Liver (tissue), 9 donors: Measurements from ENCODE around the gene ARFIP1. TPM values are rescaled to one million over a fixed set of nuclear protein-coding genes. Genes with fewer than 3 reads are reported as not detected.

Experiments
- DNase-seq: peaks from one replicate; pipeline ENCODE4 v3.0.0-alpha.2; 2017; ENCODE audit warnings: low spot score
- H3K27ac ChIP-seq, 2 donors: one replicate each; pipeline ENCODE4 v1.7.0; 2013; ENCODE audit warnings: inconsistent platforms in 2 of 2, low read length in 2 of 2, control low read depth in 1 of 2, low read depth in 1 of 2, mild to moderate bottlenecking in 1 of 2
- H3K27me3 ChIP-seq, 4 donors: one replicate each; pipeline versions ENCODE4 v1.6.1 to v1.7.0; 2013; ENCODE audit warnings: low read length in 3 of 4, inconsistent platforms in 1 of 4, mild to moderate bottlenecking in 1 of 4, moderate library complexity in 1 of 4; ENCODE audit not compliant: control insufficient read depth in 4 of 4, insufficient read depth in 4 of 4
- H3K36me3 ChIP-seq, 4 donors: one replicate each; pipeline versions ENCODE4 v1.6.1 to v1.7.0; 2013; ENCODE audit warnings: low read length in 3 of 4, mild to moderate bottlenecking in 3 of 4, low read depth in 1 of 4, moderate library complexity in 1 of 4; ENCODE audit not compliant: control insufficient read depth in 4 of 4, insufficient read depth in 3 of 4
- H3K4me1 ChIP-seq, 4 donors: one replicate each; pipeline versions ENCODE4 v1.6.1 to v1.7.0; 2013; ENCODE audit warnings: low read length in 3 of 4, mild to moderate bottlenecking in 3 of 4, moderate library complexity in 1 of 4; ENCODE audit not compliant: control insufficient read depth in 4 of 4, insufficient read depth in 4 of 4
- H3K4me3 ChIP-seq, 3 donors: one replicate each; pipeline versions ENCODE4 v1.6.1 to v1.7.0; 2013; ENCODE audit warnings: low read length in 3 of 3, control low read depth in 1 of 3, low read depth in 1 of 3, mild to moderate bottlenecking in 1 of 3
- H3K9ac ChIP-seq, 2 donors: one replicate each; pipeline ENCODE4 v1.7.0; 2013; ENCODE audit warnings: low read length in 2 of 2, mild to moderate bottlenecking in 2 of 2, moderate library complexity in 2 of 2, control low read depth in 1 of 2, low read depth in 1 of 2
- H3K9me3 ChIP-seq, 4 donors: one replicate each; pipeline versions ENCODE4 v1.6.1 to v1.7.0; 2013; ENCODE audit warnings: low read length in 3 of 4; ENCODE audit not compliant: control insufficient read depth in 4 of 4
- EGR1 ChIP-seq, 2 donors: IDR thresholded peaks; 2 replicates each; pipeline ENCODE4 v1.6.1; 2016 to 2018; ENCODE audit warnings: antibody characterized with exemption in 2 of 2, low read depth in 2 of 2
- FOXA2 ChIP-seq: IDR thresholded peaks from 2 replicates; pipeline ENCODE4 v1.6.1; 2016; ENCODE audit warnings: antibody characterized with exemption
- GABPA ChIP-seq, 2 donors: IDR thresholded peaks in 1 of 2; conservative IDR thresholded peaks in 1 of 2; 2 replicates each; pipeline ENCODE4 v1.6.1; 2016; ENCODE audit warnings: antibody characterized with exemption in 2 of 2, mild to moderate bottlenecking in 1 of 2, moderate library complexity in 1 of 2
- HNF4A ChIP-seq, 2 donors: conservative IDR thresholded peaks; 2 replicates each; pipeline ENCODE4 v1.6.1; 2016; ENCODE audit warnings: antibody characterized with exemption in 2 of 2, mild to moderate bottlenecking in 2 of 2
- HNF4G ChIP-seq: IDR thresholded peaks from 2 replicates; pipeline ENCODE4 v1.6.1; 2016; ENCODE audit warnings: antibody characterized with exemption
- JUND ChIP-seq, 2 donors: IDR thresholded peaks; 2 replicates each; pipeline ENCODE4 v1.6.1; 2016; ENCODE audit warnings: antibody characterized with exemption in 2 of 2
- NR2F2 ChIP-seq: IDR thresholded peaks from 2 replicates; pipeline ENCODE4 v1.6.1; 2016; ENCODE audit warnings: antibody characterized with exemption
- RAD21 ChIP-seq, 2 donors: IDR thresholded peaks; 2 replicates each; pipeline ENCODE4 v1.6.1; 2016; ENCODE audit warnings: antibody characterized with exemption in 2 of 2, mild to moderate bottlenecking in 2 of 2
- RXRA ChIP-seq, 2 donors: IDR thresholded peaks; 2 replicates each; pipeline ENCODE4 v1.6.1; 2017 to 2018; ENCODE audit warnings: antibody characterized with exemption in 2 of 2, mild to moderate bottlenecking in 1 of 2
- SP1 ChIP-seq: IDR thresholded peaks from 2 replicates; pipeline ENCODE4 v1.6.1; 2018; ENCODE audit warnings: antibody characterized with exemption, mild to moderate bottlenecking
- TAF1 ChIP-seq: conservative IDR thresholded peaks from 2 replicates; pipeline ENCODE4 v1.6.1; 2016; ENCODE audit warnings: antibody characterized with exemption, mild to moderate bottlenecking
- YY1 ChIP-seq: IDR thresholded peaks from 2 replicates; pipeline ENCODE4 v1.6.1; 2016; ENCODE audit warnings: antibody characterized with exemption, mild to moderate bottlenecking
- WGBS: extraction: QIAGEN DNeasy Blood & Tissue Kit; methylation state at CpG from one replicate; pipeline ENCODE4 v1.1.7; 2013; 5-methylcytosine and 5-hydroxymethylcytosine counted together
- polyA plus RNA-seq, 2 donors: library from polyadenylated mRNA; stranded (reverse) in 1 of 2; unstranded in 1 of 2; fragments of 200-250 nt in 1 of 2; fragments of >200 nt in 1 of 2; fragmentation: Nextera tagmentation in 1 of 2; extraction: Ambion mirVana in 1 of 2; gene quantifications; one replicate each; pipeline versions ENCODE4 v1.2.1 to v1.2.3, GENCODE V29; 2013 to 2015
- total RNA-seq, 2 donors: library from RNA; depleted of rRNA; stranded (reverse); fragments of >200 nt; gene quantifications; one replicate each; pipeline ENCODE4 v1.2.3, GENCODE V29; 2014
- TF ChIP-seq, protein P1 (sequence below): IDR thresholded peaks from 2 replicates; pipeline ENCODE4 v1.6.1; 2016; ENCODE audit warnings: antibody characterized with exemption
- TF ChIP-seq, protein P2 (sequence below): IDR thresholded peaks from 2 replicates; pipeline ENCODE4 v1.6.1; 2016; ENCODE audit warnings: antibody characterized with exemption
- TF ChIP-seq, protein P3 (sequence below): IDR thresholded peaks from 2 replicates; pipeline ENCODE4 v1.6.1; 2016; ENCODE audit warnings: antibody characterized with exemption, mild to moderate bottlenecking
- TF ChIP-seq, protein P4 (sequence below): fragments of 150-350 bp; IDR thresholded peaks from 2 replicates; pipeline ENCODE4 v1.5.1; 2017; ENCODE audit warnings: improper control_type of control experiment, low read depth, low read length; ENCODE audit not compliant: missing input control
- TF ChIP-seq, protein P5 (sequence below): IDR thresholded peaks from 2 replicates; pipeline ENCODE4 v1.6.1; 2016; ENCODE audit warnings: antibody characterized with exemption
- donor health status: healthy.
- donor health status: healthy.
- donor health status: healthy.
- donor health status: healthy.
- donor health status: healthy.

Gene ARFIP1
- total and polyA plus RNA-seq, 4 donors = 6.8 to 16.8 (median 14.9) TPM

DNA sequence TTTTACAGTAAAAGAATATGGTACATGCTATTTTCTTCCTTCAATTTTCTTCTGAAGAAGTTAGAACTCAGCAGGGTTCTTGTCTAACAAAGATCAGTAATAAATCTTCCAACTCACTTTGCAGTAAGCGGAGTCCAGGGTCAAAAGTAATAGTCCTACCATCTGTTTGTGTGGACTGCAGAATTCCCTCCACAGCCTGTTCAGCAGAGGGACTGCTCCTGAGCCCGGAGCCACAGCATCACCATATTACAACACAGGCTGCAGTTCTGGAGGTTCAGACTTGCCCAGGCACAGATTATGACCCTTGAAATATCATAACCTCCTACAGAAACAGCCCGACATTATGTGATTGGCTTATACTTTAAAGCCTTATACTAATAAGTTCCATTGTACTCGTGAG, 166.7 kb downstream of the ARFIP1 start:
- WGBS = 88% methylated on average over 4 of the region's 4 CpGs
- no peaks in the 10 kb centered on the region for H3K27me3 ChIP-seq
- DNase-seq = no peak
- no peak overlapping the region for H3K27ac ChIP-seq
- H3K9ac ChIP-seq = no peak overlapping the region
- no peaks in the 10 kb centered on the region for H3K36me3 ChIP-seq
- no peak overlapping the region for H3K4me3 ChIP-seq
- no peak for TF ChIP-seq RAD21 (IDR thresholded peaks at IDR 0.05)
- no peak for TF ChIP-seq FOXA2
- TF ChIP-seq TAF1 = no peak
- TF ChIP-seq HNF4A (conservative IDR thresholded peaks at IDR 0.05) = no peak
- TF ChIP-seq, protein P1, sequence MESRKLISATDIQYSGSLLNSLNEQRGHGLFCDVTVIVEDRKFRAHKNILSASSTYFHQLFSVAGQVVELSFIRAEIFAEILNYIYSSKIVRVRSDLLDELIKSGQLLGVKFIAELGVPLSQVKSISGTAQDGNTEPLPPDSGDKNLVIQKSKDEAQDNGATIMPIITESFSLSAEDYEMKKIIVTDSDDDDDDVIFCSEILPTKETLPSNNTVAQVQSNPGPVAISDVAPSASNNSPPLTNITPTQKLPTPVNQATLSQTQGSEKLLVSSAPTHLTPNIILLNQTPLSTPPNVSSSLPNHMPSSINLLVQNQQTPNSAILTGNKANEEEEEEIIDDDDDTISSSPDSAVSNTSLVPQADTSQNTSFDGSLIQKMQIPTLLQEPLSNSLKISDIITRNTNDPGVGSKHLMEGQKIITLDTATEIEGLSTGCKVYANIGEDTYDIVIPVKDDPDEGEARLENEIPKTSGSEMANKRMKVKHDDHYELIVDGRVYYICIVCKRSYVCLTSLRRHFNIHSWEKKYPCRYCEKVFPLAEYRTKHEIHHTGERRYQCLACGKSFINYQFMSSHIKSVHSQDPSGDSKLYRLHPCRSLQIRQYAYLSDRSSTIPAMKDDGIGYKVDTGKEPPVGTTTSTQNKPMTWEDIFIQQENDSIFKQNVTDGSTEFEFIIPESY = no peak
- no peak for TF ChIP-seq NR2F2
- no peak for TF ChIP-seq SP1
- TF ChIP-seq YY1 = no peak
- TF ChIP-seq JUND (IDR thresholded peaks at IDR 0.05) = no peak
- no peak for TF ChIP-seq RXRA (IDR thresholded peaks at IDR 0.05)
- no peak for TF ChIP-seq GABPA (IDR thresholded peaks at IDR 0.05 in 1 of 2, conservative IDR thresholded peaks at IDR 0.05 in 1 of 2)
- H3K9me3 ChIP-seq = no peaks in the 10 kb centered on the region
- no peaks in the 10 kb centered on the region for H3K4me1 ChIP-seq

DNA sequence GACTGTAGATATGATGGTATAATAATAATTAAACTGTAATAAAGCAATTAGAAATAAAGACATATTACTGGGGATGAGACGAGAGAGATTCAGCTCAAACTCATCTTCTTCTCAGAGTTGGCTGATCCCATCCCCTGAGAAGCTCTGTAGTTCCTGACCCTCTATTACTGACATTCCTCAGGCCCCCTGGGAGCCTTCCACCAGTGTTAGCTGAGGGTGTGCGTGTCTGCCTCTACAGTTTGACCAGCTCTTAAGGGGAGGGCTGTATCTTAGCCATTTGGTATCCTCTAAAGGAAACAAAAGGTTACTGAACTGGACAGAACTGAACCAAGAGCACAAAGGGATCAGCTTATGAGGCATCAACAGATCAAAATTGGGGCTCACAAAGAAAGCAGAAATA, 167.6 kb downstream of the ARFIP1 start:
- Histone ChIP-seq H3K4me1 (no peaks in the 10 kb centered on the region), H3K9ac (no peak overlapping the region), H3K9me3 (no peaks in the 10 kb centered on the region), H3K4me3 (no peak overlapping the region), H3K27ac (no peak overlapping the region), H3K27me3 (no peaks in the 10 kb centered on the region), H3K36me3 (no peaks in the 10 kb centered on the region)
- 92% methylated on average over 2 of the region's 2 CpGs for WGBS
- no peak for TF ChIP-seq RXRA (IDR thresholded peaks at IDR 0.05)
- TF ChIP-seq GABPA (IDR thresholded peaks at IDR 0.05 in 1 of 2, conservative IDR thresholded peaks at IDR 0.05 in 1 of 2) = no peak
- TF ChIP-seq HNF4A (conservative IDR thresholded peaks at IDR 0.05) = no peak
- TF ChIP-seq HNF4G = no peak
- TF ChIP-seq FOXA2 = no peak
- TF ChIP-seq, protein P2, sequence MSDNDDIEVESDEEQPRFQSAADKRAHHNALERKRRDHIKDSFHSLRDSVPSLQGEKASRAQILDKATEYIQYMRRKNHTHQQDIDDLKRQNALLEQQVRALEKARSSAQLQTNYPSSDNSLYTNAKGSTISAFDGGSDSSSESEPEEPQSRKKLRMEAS = no peak
- TF ChIP-seq, protein P3, sequence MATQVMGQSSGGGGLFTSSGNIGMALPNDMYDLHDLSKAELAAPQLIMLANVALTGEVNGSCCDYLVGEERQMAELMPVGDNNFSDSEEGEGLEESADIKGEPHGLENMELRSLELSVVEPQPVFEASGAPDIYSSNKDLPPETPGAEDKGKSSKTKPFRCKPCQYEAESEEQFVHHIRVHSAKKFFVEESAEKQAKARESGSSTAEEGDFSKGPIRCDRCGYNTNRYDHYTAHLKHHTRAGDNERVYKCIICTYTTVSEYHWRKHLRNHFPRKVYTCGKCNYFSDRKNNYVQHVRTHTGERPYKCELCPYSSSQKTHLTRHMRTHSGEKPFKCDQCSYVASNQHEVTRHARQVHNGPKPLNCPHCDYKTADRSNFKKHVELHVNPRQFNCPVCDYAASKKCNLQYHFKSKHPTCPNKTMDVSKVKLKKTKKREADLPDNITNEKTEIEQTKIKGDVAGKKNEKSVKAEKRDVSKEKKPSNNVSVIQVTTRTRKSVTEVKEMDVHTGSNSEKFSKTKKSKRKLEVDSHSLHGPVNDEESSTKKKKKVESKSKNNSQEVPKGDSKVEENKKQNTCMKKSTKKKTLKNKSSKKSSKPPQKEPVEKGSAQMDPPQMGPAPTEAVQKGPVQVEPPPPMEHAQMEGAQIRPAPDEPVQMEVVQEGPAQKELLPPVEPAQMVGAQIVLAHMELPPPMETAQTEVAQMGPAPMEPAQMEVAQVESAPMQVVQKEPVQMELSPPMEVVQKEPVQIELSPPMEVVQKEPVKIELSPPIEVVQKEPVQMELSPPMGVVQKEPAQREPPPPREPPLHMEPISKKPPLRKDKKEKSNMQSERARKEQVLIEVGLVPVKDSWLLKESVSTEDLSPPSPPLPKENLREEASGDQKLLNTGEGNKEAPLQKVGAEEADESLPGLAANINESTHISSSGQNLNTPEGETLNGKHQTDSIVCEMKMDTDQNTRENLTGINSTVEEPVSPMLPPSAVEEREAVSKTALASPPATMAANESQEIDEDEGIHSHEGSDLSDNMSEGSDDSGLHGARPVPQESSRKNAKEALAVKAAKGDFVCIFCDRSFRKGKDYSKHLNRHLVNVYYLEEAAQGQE = no peak
- no peak for TF ChIP-seq YY1
- TF ChIP-seq, protein P4, sequence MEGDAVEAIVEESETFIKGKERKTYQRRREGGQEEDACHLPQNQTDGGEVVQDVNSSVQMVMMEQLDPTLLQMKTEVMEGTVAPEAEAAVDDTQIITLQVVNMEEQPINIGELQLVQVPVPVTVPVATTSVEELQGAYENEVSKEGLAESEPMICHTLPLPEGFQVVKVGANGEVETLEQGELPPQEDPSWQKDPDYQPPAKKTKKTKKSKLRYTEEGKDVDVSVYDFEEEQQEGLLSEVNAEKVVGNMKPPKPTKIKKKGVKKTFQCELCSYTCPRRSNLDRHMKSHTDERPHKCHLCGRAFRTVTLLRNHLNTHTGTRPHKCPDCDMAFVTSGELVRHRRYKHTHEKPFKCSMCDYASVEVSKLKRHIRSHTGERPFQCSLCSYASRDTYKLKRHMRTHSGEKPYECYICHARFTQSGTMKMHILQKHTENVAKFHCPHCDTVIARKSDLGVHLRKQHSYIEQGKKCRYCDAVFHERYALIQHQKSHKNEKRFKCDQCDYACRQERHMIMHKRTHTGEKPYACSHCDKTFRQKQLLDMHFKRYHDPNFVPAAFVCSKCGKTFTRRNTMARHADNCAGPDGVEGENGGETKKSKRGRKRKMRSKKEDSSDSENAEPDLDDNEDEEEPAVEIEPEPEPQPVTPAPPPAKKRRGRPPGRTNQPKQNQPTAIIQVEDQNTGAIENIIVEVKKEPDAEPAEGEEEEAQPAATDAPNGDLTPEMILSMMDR = no peak
- TF ChIP-seq NR2F2 = no peak
- no peak for TF ChIP-seq EGR1 (IDR thresholded peaks at IDR 0.05; ENCODE audit: low read depth in 2 of 2)
- TF ChIP-seq SP1 = no peak
- TF ChIP-seq, protein P5, sequence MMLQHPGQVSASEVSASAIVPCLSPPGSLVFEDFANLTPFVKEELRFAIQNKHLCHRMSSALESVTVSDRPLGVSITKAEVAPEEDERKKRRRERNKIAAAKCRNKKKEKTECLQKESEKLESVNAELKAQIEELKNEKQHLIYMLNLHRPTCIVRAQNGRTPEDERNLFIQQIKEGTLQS = no peak
- no peak for TF ChIP-seq JUND (IDR thresholded peaks at IDR 0.05)
- no peak for DNase-seq
